Kidney (tissue), 14 donors: ENCODE data around the gene SCLY. TPM values are rescaled to one million over a fixed set of nuclear protein-coding genes. Genes with fewer than 3 reads are reported as not detected.

Experiments used
- DNase-seq, 5 donors: peaks; one replicate each; pipeline ENCODE4 v3.0.0-alpha.2; 2013 to 2020
- FAIRE-seq: peaks from 2 replicates; lab custom pipeline; 2012; peaks lifted over from hg19 to GRCh38; lab: Jason Lieb, UNC
- H3K27ac ChIP-seq, 2 donors: one replicate each; pipeline ENCODE4 v1.7.0; 2013; ENCODE audit warnings: low read depth in 2 of 2, low read length in 2 of 2, inconsistent platforms in 1 of 2
- H3K27me3 ChIP-seq: one replicate; pipeline ENCODE4 v1.7.1; 2013; ENCODE audit warnings: low read length, inconsistent platforms; ENCODE audit not compliant: control insufficient read depth, insufficient read depth
- H3K36me3 ChIP-seq, 3 donors: one replicate each; pipeline versions ENCODE4 v1.7.0 to v1.7.1; 2013; ENCODE audit warnings: low read length in 3 of 3, control low read depth in 1 of 3, inconsistent platforms in 1 of 3; ENCODE audit not compliant: insufficient read depth in 3 of 3, control insufficient read depth in 2 of 3
- H3K4me1 ChIP-seq, 3 donors: one replicate each; pipeline versions ENCODE4 v1.7.0 to v1.7.1; 2013; ENCODE audit warnings: low read length in 3 of 3, inconsistent platforms in 1 of 3, low read depth in 1 of 3; ENCODE audit not compliant: control insufficient read depth in 2 of 3, insufficient read depth in 2 of 3
- H3K4me3 ChIP-seq, 3 donors: one replicate each; pipeline versions ENCODE4 v1.7.0 to v1.8.1; 2013; ENCODE audit warnings: low read length in 3 of 3, control low read depth in 1 of 3, inconsistent platforms in 1 of 3
- H3K9ac ChIP-seq, 3 donors: one replicate each; pipeline versions ENCODE4 v1.7.0 to v1.7.1; 2013; ENCODE audit warnings: low read length in 3 of 3, control low read depth in 1 of 3, inconsistent platforms in 1 of 3
- H3K9me3 ChIP-seq, 3 donors: one replicate each; pipeline versions ENCODE4 v1.7.0 to v1.7.1; 2013; ENCODE audit warnings: low read length in 3 of 3, control low read depth in 1 of 3, inconsistent platforms in 1 of 3; ENCODE audit not compliant: control insufficient read depth in 2 of 3, insufficient read depth in 1 of 3
- CTCF ChIP-seq: IDR thresholded peaks from 3 replicates; pipeline ENCODE4 v1.5.1; 2012; ENCODE audit warnings: mild to moderate bottlenecking, moderate library complexity, borderline replicate concordance; ENCODE audit not compliant: insufficient read depth; ENCODE audit errors: extremely low read depth
- intact Hi-C: fragments of 100-400 bp; cut with DNase I; formaldehyde crosslinking; loops from one replicate; pipeline ENCODE4 v1.11.1; 2022
- polyA plus RNA-seq: library from polyadenylated mRNA; stranded (reverse); fragments of 350-450 nt; fragmentation: Illumina TruSeq; extraction: RNeasy Lipid Tissue Mini Kit (QIAGEN cat#74804); gene quantifications from one replicate; pipeline ENCODE4 v1.2.3, GENCODE V29; 2014; ENCODE audit warnings: low read depth, low replicate concordance; ENCODE audit not compliant: insufficient read depth
- total RNA-seq: library from RNA; stranded (reverse); fragmentation: NEBNext Ultra II Directional; extraction: Animal tissue kit (Norgen Biotek cat#: 25700); gene quantifications from one replicate; pipeline ENCODE4 v1.2.1, GENCODE V29; 2021
- donor health status: control.
- donor health status: control.
- donor health status: control.
- donor health status: control.
- donor health status: control.
- donor health status: DM: yes; HTN: yes; CAD: no.
- donor health status: Normal renal cell carcinoma (clear cell type).

SCLY gene
- total and polyA plus RNA-seq, 2 donors from 2014 or later: 18.3 to 21.9 TPM

DNA sequence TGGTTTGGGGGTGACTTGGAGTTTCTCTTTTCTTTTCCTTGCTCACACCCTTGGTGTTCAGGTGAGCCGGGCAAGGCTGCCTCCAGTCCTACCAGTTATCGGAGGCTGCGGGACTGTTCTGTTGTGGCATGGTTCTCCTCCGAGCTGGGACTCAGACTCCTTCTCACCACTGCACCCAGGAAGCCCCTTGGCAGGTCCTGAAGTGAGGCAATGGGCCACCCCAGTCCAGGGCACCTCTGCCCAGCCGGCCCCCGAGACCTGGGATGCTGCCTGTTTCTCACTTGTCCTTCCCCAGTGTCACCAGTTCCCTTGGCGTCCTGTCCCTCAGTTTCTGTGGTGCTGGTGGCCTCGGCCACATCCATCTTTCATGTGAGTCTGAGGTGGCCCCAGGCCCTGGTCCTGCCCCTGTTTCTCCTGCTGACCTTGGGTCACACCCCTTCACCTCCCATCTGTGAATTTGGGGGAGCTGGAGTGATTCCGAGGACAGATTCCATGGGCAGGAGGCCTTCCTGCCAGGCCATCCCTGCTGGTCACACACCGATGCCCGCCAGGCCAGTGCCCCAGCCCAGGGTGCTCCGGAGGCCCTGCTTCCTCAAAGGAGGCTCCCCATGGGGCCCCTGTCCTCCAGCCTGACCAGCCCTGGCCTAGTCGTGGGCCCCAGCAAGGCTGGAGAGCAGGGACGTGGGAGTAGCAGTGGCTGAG lies 71.1 kb downstream of the SCLY start:
- intact Hi-C loops: no loop called here
- DNase-seq: peak in 2 of 5 donors; percentile 49 to 66

GRCh38 chr2:238132463-238133450 lies 72.0 kb downstream of the SCLY start:
- no peak overlapping the region for H3K27ac ChIP-seq
- no peaks in the 10 kb centered on the region for H3K4me1 ChIP-seq
- no peak overlapping the region for H3K4me3 ChIP-seq
- no peak for FAIRE-seq
- H3K9ac ChIP-seq: no peak overlapping the region
- intact Hi-C loops: no loop called here
- TF ChIP-seq CTCF: no peak
- no peaks in the 10 kb centered on the region for H3K36me3 ChIP-seq
- DNase-seq: peak in 2 of 5 donors; percentile 42 to 45
- H3K27me3 ChIP-seq: no peaks in the 10 kb centered on the region
- no peaks in the 10 kb centered on the region for H3K9me3 ChIP-seq

More for the DNA sequence above, 71.1 kb downstream of the SCLY start:
- no peak overlapping the region for H3K4me3 ChIP-seq
- peaks cover 0 to 2% (median 1%) of the 10 kb centered on the region in 3 donors for H3K4me1 ChIP-seq
- FAIRE-seq: no peak
- H3K36me3 ChIP-seq: no peaks in the 10 kb centered on the region
- no peaks in the 10 kb centered on the region for H3K9me3 ChIP-seq
- no peak for TF ChIP-seq CTCF
- no peak overlapping the region for H3K27ac ChIP-seq
- no peaks in the 10 kb centered on the region for H3K27me3 ChIP-seq
- no peak overlapping the region for H3K9ac ChIP-seq

- Histone ChIP-seq H3K9me3 (no peaks in the 10 kb centered on the region), H3K4me1 (peaks cover 0 to 2% (median 0%) of the 10 kb centered on the region in 3 donors), H3K9ac (no peak overlapping the region), H3K4me3 (no peak overlapping the region), H3K27ac (no peak overlapping the region), H3K36me3 (no peaks in the 10 kb centered on the region), H3K27me3 (no peaks in the 10 kb centered on the region)
- no peak for FAIRE-seq
- DNase-seq: peak in 2 of 5 donors; percentile 37 to 64
- intact Hi-C loops: no loop called here
- TF ChIP-seq CTCF: no peak
Measured at GRCh38 chr2:238133499-238134392, 72.9 kb downstream of the SCLY start.
